Panc1 (cell line): Measurements from ENCODE around the gene NT5E.

ENCODE experiments used
- CTCF ChIP-seq: fragments of 450-650 bp; IDR thresholded peaks from 2 replicates; pipeline ENCODE4 v1.5.1; 2017; ENCODE audit warnings: mild to moderate bottlenecking
- TF ChIP-seq, protein P1 (sequence below), 2 experiments: IDR thresholded peaks; 2 replicates each; pipeline ENCODE4 v1.6.1; 2011 to 2012; ENCODE audit warnings: low read depth in 2 of 2, control low read depth in 1 of 2, low read length in 1 of 2, mild to moderate bottlenecking in 1 of 2, moderate library complexity in 1 of 2; ENCODE audit not compliant: insufficient read depth in 1 of 2

DNA sequence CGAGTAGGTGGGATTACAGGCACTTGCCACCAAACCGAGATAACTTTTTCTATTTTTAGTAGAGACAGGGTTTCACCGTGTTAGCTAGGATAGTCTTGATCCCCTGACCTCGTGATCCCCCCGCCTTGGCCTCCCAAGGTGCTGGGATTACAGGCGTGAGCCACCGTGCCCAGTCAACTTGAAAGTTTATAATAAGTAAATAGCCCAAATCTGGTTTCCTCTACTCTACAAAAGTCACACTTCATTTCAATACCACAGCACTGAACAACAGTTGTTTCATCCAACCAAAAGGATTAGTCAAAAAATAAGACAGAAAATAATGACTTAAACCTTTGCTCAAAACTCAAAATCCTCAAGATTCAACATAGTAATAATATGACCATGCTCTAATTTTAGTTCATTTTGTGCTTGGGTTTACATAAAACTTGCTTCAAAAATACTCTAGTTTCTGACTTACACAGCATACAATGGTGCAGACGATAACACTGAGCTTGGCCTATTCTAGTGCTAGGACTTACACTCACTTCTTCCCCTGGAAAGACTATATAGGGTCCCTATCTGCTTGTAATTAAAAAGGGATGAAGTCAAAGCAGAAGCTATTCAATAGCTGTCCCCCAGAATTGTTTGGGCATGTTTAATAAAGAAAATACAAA, 56.7 kb downstream of the NT5E start:
- no peak for TF ChIP-seq CTCF
- TF ChIP-seq, protein P1, sequence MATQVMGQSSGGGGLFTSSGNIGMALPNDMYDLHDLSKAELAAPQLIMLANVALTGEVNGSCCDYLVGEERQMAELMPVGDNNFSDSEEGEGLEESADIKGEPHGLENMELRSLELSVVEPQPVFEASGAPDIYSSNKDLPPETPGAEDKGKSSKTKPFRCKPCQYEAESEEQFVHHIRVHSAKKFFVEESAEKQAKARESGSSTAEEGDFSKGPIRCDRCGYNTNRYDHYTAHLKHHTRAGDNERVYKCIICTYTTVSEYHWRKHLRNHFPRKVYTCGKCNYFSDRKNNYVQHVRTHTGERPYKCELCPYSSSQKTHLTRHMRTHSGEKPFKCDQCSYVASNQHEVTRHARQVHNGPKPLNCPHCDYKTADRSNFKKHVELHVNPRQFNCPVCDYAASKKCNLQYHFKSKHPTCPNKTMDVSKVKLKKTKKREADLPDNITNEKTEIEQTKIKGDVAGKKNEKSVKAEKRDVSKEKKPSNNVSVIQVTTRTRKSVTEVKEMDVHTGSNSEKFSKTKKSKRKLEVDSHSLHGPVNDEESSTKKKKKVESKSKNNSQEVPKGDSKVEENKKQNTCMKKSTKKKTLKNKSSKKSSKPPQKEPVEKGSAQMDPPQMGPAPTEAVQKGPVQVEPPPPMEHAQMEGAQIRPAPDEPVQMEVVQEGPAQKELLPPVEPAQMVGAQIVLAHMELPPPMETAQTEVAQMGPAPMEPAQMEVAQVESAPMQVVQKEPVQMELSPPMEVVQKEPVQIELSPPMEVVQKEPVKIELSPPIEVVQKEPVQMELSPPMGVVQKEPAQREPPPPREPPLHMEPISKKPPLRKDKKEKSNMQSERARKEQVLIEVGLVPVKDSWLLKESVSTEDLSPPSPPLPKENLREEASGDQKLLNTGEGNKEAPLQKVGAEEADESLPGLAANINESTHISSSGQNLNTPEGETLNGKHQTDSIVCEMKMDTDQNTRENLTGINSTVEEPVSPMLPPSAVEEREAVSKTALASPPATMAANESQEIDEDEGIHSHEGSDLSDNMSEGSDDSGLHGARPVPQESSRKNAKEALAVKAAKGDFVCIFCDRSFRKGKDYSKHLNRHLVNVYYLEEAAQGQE (IDR thresholded peaks at IDR 0.05; ENCODE audit: insufficient read depth in 1 of 2, low read depth in 2 of 2, low read length in 1 of 2), result no peak
